HepG2 (cell line): ENCODE measurements around the gene AEN. TPM values are rescaled to one million over a fixed set of nuclear protein-coding genes. Genes with fewer than 3 reads are reported as not detected.

Experiments
- BATF2 ChIP-seq: sonication (generic); formaldehyde crosslinking; IDR thresholded peaks from 2 replicates; pipeline ENCODE4 v1.8.0; 2022; ENCODE audit warnings: mild to moderate bottlenecking, missing genetic modification reagents, moderate library complexity
- CENPT ChIP-seq: sonication (generic); formaldehyde crosslinking; IDR thresholded peaks from 2 replicates; pipeline ENCODE4 v1.8.0; 2022; ENCODE audit warnings: low read depth, mild to moderate bottlenecking, moderate library complexity, missing genetic modification reagents
- EED ChIP-seq: sonication (generic); formaldehyde crosslinking; IDR thresholded peaks from 2 replicates; pipeline ENCODE4 v1.5.0; 2020; ENCODE audit warnings: mild to moderate bottlenecking, missing genetic modification reagents
- ERF ChIP-seq: IDR thresholded peaks from 2 replicates; pipeline ENCODE4 v1.6.1; 2018; ENCODE audit warnings: missing biosample characterization, missing genetic modification reagents
- GPN1 ChIP-seq: sonication (generic); formaldehyde crosslinking; IDR thresholded peaks from 2 replicates; pipeline ENCODE4 v1.5.1; 2020; ENCODE audit warnings: missing genetic modification reagents, borderline replicate concordance
- NBN ChIP-seq: fragments of 450-650 bp; conservative IDR thresholded peaks from 2 replicates; pipeline ENCODE4 v1.6.1; 2017
- PCBP1 ChIP-seq: fragments of 200-400 bp; formaldehyde crosslinking; IDR thresholded peaks from 2 replicates; pipeline ENCODE4 v1.6.1; 2017; ENCODE audit warnings: mild to moderate bottlenecking, low read depth, low read length, borderline replicate concordance
- SNRNP70 ChIP-seq: fragments of 200-400 bp; formaldehyde crosslinking; IDR thresholded peaks from 2 replicates; pipeline ENCODE4 v1.6.1; 2017; ENCODE audit warnings: mild to moderate bottlenecking, low read depth, low read length, moderate library complexity
- TAF1 ChIP-seq: sonication (generic); formaldehyde crosslinking; IDR thresholded peaks from 2 replicates; pipeline ENCODE4 v1.4.0; 2020; ENCODE audit warnings: missing genetic modification reagents
- TCF7L2 ChIP-seq: IDR thresholded peaks from 2 replicates; pipeline ENCODE4 v1.6.1; 2011; ENCODE audit warnings: mild to moderate bottlenecking, low read depth, low read length, moderate library complexity
- ZBED4 ChIP-seq: sonication (generic); formaldehyde crosslinking; IDR thresholded peaks from 2 replicates; pipeline ENCODE4 v1.4.0; 2020; ENCODE audit warnings: missing genetic modification reagents, borderline replicate concordance
- ZKSCAN8 ChIP-seq: IDR thresholded peaks from 2 replicates; pipeline ENCODE4 v1.6.1; 2016; ENCODE audit warnings: borderline replicate concordance, missing genetic modification reagents, missing compliant biosample characterization
- ZNF720 ChIP-seq: sonication (generic); formaldehyde crosslinking; IDR thresholded peaks from 2 replicates; pipeline ENCODE4 v1.4.0; 2020; ENCODE audit warnings: missing genetic modification reagents
- polyA plus RNA-seq, 8 experiments: library from polyadenylated mRNA; depleted of rRNA in 3 of 8; stranded (reverse) in 7 of 8; unstranded in 1 of 8; fragments of >200 nt; fragmentation: Illumina TruSeq in 4 of 8; extraction: Trizol in 4 of 8; gene quantifications; 2 replicates each; pipeline versions ENCODE4 v1.2.1 to v1.2.3, GENCODE V29; 2011 to 2016; ENCODE audit warnings: low read depth in 4 of 8, missing spikeins in 1 of 8, mixed read lengths in 1 of 8; ENCODE audit not compliant: insufficient read depth in 1 of 8
- total RNA-seq, 5 experiments: library from RNA; depleted of rRNA; stranded (reverse); fragments of >200 nt; fragmentation: Illumina TruSeq; extraction: Trizol; gene quantifications; 2 replicates each; pipeline ENCODE4 v1.2.3, GENCODE V29; 2016; ENCODE audit warnings: low read depth in 1 of 5
- TF ChIP-seq, protein P1 (sequence below): sonication (generic); formaldehyde crosslinking; IDR thresholded peaks from one replicate; pipeline ENCODE4 v1.5.1; 2020; ENCODE audit warnings: mild to moderate bottlenecking, missing genetic modification reagents; ENCODE audit errors: not compliant biosample characterization
- TF ChIP-seq, protein P2 (sequence below), 2 experiments: fragments of 450-650 bp in 1 of 2; sonication (generic) in 1 of 2; formaldehyde crosslinking; IDR thresholded peaks; 2 replicates each; pipeline versions ENCODE4 v1.5.0 to v1.8.0; 2020 to 2022; ENCODE audit warnings: mild to moderate bottlenecking in 1 of 2, missing genetic modification reagents in 1 of 2

Gene AEN
- total and polyA plus RNA-seq, 2 of the 13 experiments (the other 11 are each of a cell fraction or from before 2014, with no cell fraction given) = 51.3 to 118 TPM

- TF ChIP-seq ZBED4 (CRISPR knock-in tag) (peak; percentile 94), TAF1 (CRISPR knock-in tag) (peak; percentile 86), SNRNP70 (no peak), TCF7L2 (no peak), ZNF720 (CRISPR knock-in tag) (no peak), GPN1 (CRISPR knock-in tag) (no peak), CENPT (CRISPR knock-in tag) (no peak), BATF2 (CRISPR knock-in tag) (no peak), EED (CRISPR knock-in tag) (peak; percentile 74; the same call in 1 of the 2 replicates), ERF (CRISPR knock-in tag) (peak; percentile 80), ZKSCAN8 (CRISPR knock-in tag) (0 out of 2 replicates have a peak, but pooled peaks have one; percentile 46), PCBP1 (peak; percentile 66; the same call in 1 of the 2 replicates), NBN (no peak)
- TF ChIP-seq, protein P1, sequence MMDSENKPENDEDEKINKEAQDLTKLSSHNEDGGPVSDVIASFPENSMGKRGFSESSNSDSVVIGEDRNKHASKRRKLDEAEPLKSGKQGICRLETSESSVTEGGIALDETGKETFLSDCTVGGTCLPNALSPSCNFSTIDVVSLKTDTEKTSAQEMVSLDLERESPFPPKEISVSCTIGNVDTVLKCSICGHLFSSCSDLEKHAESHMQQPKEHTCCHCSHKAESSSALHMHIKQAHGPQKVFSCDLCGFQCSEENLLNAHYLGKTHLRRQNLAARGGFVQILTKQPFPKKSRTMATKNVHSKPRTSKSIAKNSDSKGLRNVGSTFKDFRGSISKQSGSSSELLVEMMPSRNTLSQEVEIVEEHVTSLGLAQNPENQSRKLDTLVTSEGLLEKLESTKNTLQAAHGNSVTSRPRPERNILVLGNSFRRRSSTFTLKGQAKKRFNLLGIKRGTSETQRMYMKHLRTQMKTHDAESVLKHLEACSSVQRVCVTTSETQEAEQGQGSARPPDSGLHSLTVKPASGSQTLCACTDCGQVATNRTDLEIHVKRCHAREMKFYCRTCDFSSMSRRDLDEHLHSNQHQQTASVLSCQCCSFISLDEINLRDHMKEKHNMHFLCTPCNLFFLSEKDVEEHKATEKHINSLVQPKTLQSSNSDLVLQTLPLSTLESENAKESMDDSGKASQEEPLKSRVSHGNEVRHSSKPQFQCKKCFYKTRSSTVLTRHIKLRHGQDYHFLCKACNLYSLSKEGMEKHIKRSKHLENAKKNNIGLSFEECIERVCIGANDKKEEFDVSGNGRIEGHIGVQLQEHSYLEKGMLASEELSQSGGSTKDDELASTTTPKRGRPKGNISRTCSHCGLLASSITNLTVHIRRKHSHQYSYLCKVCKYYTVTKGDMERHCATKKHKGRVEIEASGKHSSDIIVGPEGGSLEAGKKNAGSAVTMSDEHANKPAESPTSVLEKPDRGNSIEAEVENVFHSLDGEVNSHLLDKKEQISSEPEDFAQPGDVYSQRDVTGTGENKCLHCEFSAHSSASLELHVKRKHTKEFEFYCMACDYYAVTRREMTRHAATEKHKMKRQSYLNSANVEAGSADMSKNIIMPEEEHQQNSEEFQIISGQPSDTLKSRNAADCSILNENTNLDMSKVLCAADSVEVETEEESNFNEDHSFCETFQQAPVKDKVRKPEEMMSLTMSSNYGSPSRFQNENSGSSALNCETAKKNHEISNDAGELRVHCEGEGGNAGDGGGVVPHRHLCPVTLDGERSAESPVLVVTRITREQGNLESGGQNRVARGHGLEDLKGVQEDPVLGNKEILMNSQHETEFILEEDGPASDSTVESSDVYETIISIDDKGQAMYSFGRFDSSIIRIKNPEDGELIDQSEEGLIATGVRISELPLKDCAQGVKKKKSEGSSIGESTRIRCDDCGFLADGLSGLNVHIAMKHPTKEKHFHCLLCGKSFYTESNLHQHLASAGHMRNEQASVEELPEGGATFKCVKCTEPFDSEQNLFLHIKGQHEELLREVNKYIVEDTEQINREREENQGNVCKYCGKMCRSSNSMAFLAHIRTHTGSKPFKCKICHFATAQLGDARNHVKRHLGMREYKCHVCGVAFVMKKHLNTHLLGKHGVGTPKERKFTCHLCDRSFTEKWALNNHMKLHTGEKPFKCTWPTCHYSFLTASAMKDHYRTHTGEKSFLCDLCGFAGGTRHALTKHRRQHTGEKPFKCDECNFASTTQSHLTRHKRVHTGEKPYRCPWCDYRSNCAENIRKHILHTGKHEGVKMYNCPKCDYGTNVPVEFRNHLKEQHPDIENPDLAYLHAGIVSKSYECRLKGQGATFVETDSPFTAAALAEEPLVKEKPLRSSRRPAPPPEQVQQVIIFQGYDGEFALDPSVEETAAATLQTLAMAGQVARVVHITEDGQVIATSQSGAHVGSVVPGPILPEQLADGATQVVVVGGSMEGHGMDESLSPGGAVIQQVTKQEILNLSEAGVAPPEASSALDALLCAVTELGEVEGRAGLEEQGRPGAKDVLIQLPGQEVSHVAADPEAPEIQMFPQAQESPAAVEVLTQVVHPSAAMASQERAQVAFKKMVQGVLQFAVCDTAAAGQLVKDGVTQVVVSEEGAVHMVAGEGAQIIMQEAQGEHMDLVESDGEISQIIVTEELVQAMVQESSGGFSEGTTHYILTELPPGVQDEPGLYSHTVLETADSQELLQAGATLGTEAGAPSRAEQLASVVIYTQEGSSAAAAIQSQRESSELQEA (CRISPR knock-in tag) = no peak
- TF ChIP-seq, protein P2, sequence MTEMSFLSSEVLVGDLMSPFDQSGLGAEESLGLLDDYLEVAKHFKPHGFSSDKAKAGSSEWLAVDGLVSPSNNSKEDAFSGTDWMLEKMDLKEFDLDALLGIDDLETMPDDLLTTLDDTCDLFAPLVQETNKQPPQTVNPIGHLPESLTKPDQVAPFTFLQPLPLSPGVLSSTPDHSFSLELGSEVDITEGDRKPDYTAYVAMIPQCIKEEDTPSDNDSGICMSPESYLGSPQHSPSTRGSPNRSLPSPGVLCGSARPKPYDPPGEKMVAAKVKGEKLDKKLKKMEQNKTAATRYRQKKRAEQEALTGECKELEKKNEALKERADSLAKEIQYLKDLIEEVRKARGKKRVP (CRISPR knock-in tag; IDR thresholded peaks at IDR 0.05) = peak in 1 of 2 experiments; percentile 85; a peak in 2 of 4 replicates
Observed at GRCh38 chr15:88638626-88639372, 17.7 kb downstream of the AEN start, which contains the start of gene ISG20 (continued).
